ENCODE results near the gene PKD2. TPM values are rescaled to one million over a fixed set of nuclear protein-coding genes. Genes with fewer than 3 reads are reported as not detected.
A peak's percentile ranks its signal among the peaks of the same experiment; 100 is the strongest.

The PKD2 gene
- polyA plus RNA-seq, 1 donor: 31.2 TPM

DNA sequence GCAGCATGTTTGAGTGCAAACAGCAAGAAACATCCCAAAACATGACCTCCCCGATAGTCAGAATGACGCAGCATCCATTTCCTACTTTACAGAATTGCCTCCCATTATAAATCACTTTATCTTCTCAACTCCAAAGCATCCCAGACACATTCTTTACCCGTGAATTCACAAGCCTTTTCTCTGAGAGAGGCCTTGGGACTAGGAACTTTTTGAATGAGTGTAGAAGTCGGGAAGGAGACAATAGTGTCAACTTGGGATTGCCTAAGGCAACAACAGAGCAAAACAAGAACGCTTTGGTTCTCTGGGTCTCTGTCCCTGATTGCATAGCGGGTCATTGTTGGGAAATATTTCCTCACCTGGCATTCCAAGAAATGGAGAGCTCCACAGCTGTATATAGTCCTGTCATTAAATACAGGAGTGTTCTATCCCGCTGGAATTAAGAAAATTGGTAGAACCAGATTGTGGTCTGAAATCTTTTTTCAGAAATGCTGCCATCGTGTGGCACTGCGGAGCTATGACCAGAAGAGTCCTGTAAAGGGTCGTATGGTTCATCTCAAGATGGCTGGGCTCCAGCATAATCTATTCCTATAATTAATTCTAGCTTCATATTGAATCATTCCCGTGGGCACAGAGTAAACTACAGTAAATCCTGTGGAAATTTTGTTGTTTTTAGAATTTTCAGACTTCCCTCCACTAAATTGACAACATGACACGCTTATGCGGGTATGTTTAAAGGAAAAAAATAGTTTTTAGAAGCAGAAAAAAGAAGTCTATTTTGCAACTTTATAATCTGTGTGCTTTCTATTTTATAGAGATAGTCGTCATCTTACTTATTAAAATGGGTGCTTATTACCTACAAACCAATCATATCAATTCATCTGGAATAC lies 33.9 kb upstream of the PKD2 start:
- Histone ChIP-seq H3K4me3 (ENCODE audit: low read length) (no peak overlapping the region), H3K36me3 (ENCODE audit: control insufficient read depth, insufficient read depth, low read length) (no peaks in the 10 kb centered on the region), H3K9me3 (ENCODE audit: control insufficient read depth, low read depth, low read length) (no peaks in the 10 kb centered on the region), H3K27me3 (ENCODE audit: control insufficient read depth, insufficient read depth, low read length) (peaks cover 32% of the 10 kb centered on the region), H3K4me1 (ENCODE audit: control insufficient read depth, insufficient read depth, low read length) (no peaks in the 10 kb centered on the region), H3K27ac (ENCODE audit: low read length) (no peak overlapping the region)
- 25% methylated on average over 2 of the region's 14 CpGs for whole genome bisulfite sequencing (ENCODE audit: insufficient coverage, low lambda C conversion rate)
- peak; percentile 31 to 48 for DNase-seq

- H3K4me1 ChIP-seq (ENCODE audit: control insufficient read depth, insufficient read depth, low read length): no peaks in the 10 kb centered on the region
- H3K36me3 ChIP-seq (ENCODE audit: control insufficient read depth, insufficient read depth, low read length): no peaks in the 10 kb centered on the region
- no peak overlapping the region for H3K4me3 ChIP-seq (ENCODE audit: low read length)
- 93% methylated on average over 2 of the region's 6 CpGs for WGBS (ENCODE audit: insufficient coverage, low lambda C conversion rate)
- H3K9me3 ChIP-seq (ENCODE audit: control insufficient read depth, low read depth, low read length): no peaks in the 10 kb centered on the region
- no peak for DNase-seq
- peaks cover 31% of the 10 kb centered on the region for H3K27me3 ChIP-seq (ENCODE audit: control insufficient read depth, insufficient read depth, low read length)
- no peak overlapping the region for H3K27ac ChIP-seq (ENCODE audit: low read length)
Observed at GRCh38 chr4:87974856-87975462, 32.5 kb upstream of the PKD2 start.

DNA sequence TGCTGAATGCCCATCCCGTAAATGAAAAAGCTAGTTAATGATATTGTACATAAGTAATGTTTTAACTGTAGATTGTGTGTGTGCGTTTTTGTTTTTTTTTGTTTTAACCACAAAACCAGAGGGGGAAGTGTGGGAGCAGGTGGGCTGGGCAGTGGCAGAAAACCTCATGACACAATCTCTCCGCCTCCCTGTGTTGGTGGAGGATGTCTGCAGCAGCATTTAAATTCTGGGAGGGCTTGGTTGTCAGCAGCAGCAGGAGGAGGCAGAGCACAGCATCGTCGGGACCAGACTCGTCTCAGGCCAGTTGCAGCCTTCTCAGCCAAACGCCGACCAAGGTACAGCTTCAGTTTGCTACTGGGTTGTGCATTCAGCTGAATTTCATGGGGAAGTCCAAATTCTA lies 32.0 kb upstream of the PKD2 start, which contains the start of gene SPP1:
TSS of gene SPP1 (plus strand) at position 249 of the 400 bp plus-strand sequence. CDS start 1,182 bp downstream, outside the sequence.
- no peaks in the 10 kb centered on the region for H3K9me3 ChIP-seq (ENCODE audit: control insufficient read depth, low read depth, low read length)
- no CpG with 5 or more reads among the region's 8 CpGs for WGBS (ENCODE audit: insufficient coverage, low lambda C conversion rate)
- no peak within 1 kb of the TSS for H3K4me3 ChIP-seq (ENCODE audit: low read length)
- H3K27me3 ChIP-seq (ENCODE audit: control insufficient read depth, insufficient read depth, low read length): peaks cover 29% of the 10 kb centered on the region
- no peaks in the 10 kb centered on the region for H3K36me3 ChIP-seq (ENCODE audit: control insufficient read depth, insufficient read depth, low read length)
- no peaks in the 10 kb centered on the region for H3K4me1 ChIP-seq (ENCODE audit: control insufficient read depth, insufficient read depth, low read length)
- no peak for DNase-seq
- H3K27ac ChIP-seq (ENCODE audit: low read length): no peak within 1 kb of the TSS

GRCh38 chr4:87977521-87978278 lies 29.7 kb upstream of the PKD2 start:
- WGBS (ENCODE audit: insufficient coverage, low lambda C conversion rate): 89% methylated on average over 5 of the region's 5 CpGs
- no peak for DNase-seq
- Histone ChIP-seq H3K4me3 (ENCODE audit: low read length) (no peak overlapping the region), H3K9me3 (ENCODE audit: control insufficient read depth, low read depth, low read length) (peaks cover 4% of the 10 kb centered on the region), H3K27ac (ENCODE audit: low read length) (no peak overlapping the region), H3K4me1 (ENCODE audit: control insufficient read depth, insufficient read depth, low read length) (no peaks in the 10 kb centered on the region), H3K27me3 (ENCODE audit: control insufficient read depth, insufficient read depth, low read length) (peaks cover 25% of the 10 kb centered on the region), H3K36me3 (ENCODE audit: control insufficient read depth, insufficient read depth, low read length) (no peaks in the 10 kb centered on the region)

- Histone ChIP-seq H3K9me3 (ENCODE audit: control insufficient read depth, low read depth, low read length) (peaks cover 6% of the 10 kb centered on the region), H3K27me3 (ENCODE audit: control insufficient read depth, insufficient read depth, low read length) (peaks cover 19% of the 10 kb centered on the region), H3K27ac (ENCODE audit: low read length) (no peak overlapping the region), H3K4me1 (ENCODE audit: control insufficient read depth, insufficient read depth, low read length) (no peaks in the 10 kb centered on the region), H3K4me3 (ENCODE audit: low read length) (no peak overlapping the region), H3K36me3 (ENCODE audit: control insufficient read depth, insufficient read depth, low read length) (no peaks in the 10 kb centered on the region)
- WGBS (ENCODE audit: insufficient coverage, low lambda C conversion rate): no CpG with 5 or more reads among the region's 1 CpG
- no peak for DNase-seq
Observed at GRCh38 chr4:87978681-87979080, 28.8 kb upstream of the PKD2 start.

DNA sequence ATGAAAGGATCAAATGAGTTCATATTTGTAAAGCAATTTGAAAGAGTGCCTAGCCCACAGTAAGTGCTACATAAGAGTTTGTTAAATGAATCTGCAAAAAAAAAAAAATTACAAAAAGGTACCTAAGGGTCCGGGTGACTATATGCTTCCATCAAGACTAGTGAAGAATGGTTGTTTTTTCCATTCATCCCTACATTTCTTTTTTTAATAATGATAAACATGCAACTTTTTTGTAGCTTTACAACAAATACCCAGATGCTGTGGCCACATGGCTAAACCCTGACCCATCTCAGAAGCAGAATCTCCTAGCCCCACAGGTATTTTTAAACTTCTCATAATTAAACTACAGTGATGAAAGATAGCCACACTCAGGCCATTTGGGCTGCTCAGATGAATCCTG lies 27.6 kb upstream of the PKD2 start:
- Histone ChIP-seq H3K4me3 (ENCODE audit: low read length) (no peak overlapping the region), H3K27me3 (ENCODE audit: control insufficient read depth, insufficient read depth, low read length) (peaks cover 17% of the 10 kb centered on the region), H3K36me3 (ENCODE audit: control insufficient read depth, insufficient read depth, low read length) (no peaks in the 10 kb centered on the region), H3K27ac (ENCODE audit: low read length) (no peak overlapping the region), H3K4me1 (ENCODE audit: control insufficient read depth, insufficient read depth, low read length) (no peaks in the 10 kb centered on the region), H3K9me3 (ENCODE audit: control insufficient read depth, low read depth, low read length) (peaks cover 6% of the 10 kb centered on the region)
- WGBS (ENCODE audit: insufficient coverage, low lambda C conversion rate): 100% methylated on average over 1 of the region's 1 CpG
- DNase-seq: no peak

DNA sequence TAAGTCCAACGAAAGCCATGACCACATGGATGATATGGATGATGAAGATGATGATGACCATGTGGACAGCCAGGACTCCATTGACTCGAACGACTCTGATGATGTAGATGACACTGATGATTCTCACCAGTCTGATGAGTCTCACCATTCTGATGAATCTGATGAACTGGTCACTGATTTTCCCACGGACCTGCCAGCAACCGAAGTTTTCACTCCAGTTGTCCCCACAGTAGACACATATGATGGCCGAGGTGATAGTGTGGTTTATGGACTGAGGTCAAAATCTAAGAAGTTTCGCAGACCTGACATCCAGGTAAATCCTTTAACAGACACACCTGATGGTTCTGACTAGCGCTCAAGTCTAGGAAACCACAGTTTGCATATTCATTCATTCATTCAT lies 25.9 kb upstream of the PKD2 start:
- H3K4me3 ChIP-seq (ENCODE audit: low read length): no peak overlapping the region
- 100% methylated on average over 2 of the region's 8 CpGs for WGBS (ENCODE audit: insufficient coverage, low lambda C conversion rate)
- no peak for DNase-seq
- H3K27me3 ChIP-seq (ENCODE audit: control insufficient read depth, insufficient read depth, low read length): peaks cover 6% of the 10 kb centered on the region
- H3K27ac ChIP-seq (ENCODE audit: low read length): no peak overlapping the region
- H3K4me1 ChIP-seq (ENCODE audit: control insufficient read depth, insufficient read depth, low read length): no peaks in the 10 kb centered on the region
- peaks cover 6% of the 10 kb centered on the region for H3K9me3 ChIP-seq (ENCODE audit: control insufficient read depth, low read depth, low read length)
- no peaks in the 10 kb centered on the region for H3K36me3 ChIP-seq (ENCODE audit: control insufficient read depth, insufficient read depth, low read length)

- DNase-seq: no peak
- H3K4me3 ChIP-seq (ENCODE audit: low read length): no peak overlapping the region
- H3K27ac ChIP-seq (ENCODE audit: low read length): no peak overlapping the region
- WGBS (ENCODE audit: insufficient coverage, low lambda C conversion rate): 80% methylated on average over 1 of the region's 1 CpG
- no peaks in the 10 kb centered on the region for H3K36me3 ChIP-seq (ENCODE audit: control insufficient read depth, insufficient read depth, low read length)
- peaks cover 3% of the 10 kb centered on the region for H3K27me3 ChIP-seq (ENCODE audit: control insufficient read depth, insufficient read depth, low read length)
- H3K9me3 ChIP-seq (ENCODE audit: control insufficient read depth, low read depth, low read length): peaks cover 6% of the 10 kb centered on the region
- H3K4me1 ChIP-seq (ENCODE audit: control insufficient read depth, insufficient read depth, low read length): no peaks in the 10 kb centered on the region
Observed at GRCh38 chr4:87982036-87982435, 25.4 kb upstream of the PKD2 start.

GRCh38 chr4:87982446-87983010 lies 24.9 kb upstream of the PKD2 start:
- Histone ChIP-seq H3K27ac (ENCODE audit: low read length) (no peak overlapping the region), H3K36me3 (ENCODE audit: control insufficient read depth, insufficient read depth, low read length) (no peaks in the 10 kb centered on the region), H3K4me1 (ENCODE audit: control insufficient read depth, insufficient read depth, low read length) (no peaks in the 10 kb centered on the region), H3K4me3 (ENCODE audit: low read length) (no peak overlapping the region), H3K9me3 (ENCODE audit: control insufficient read depth, low read depth, low read length) (peaks cover 6% of the 10 kb centered on the region), H3K27me3 (ENCODE audit: control insufficient read depth, insufficient read depth, low read length) (peaks cover 2% of the 10 kb centered on the region)
- DNase-seq: no peak
- 90% methylated on average over 1 of the region's 13 CpGs for WGBS (ENCODE audit: insufficient coverage, low lambda C conversion rate)

DNA sequence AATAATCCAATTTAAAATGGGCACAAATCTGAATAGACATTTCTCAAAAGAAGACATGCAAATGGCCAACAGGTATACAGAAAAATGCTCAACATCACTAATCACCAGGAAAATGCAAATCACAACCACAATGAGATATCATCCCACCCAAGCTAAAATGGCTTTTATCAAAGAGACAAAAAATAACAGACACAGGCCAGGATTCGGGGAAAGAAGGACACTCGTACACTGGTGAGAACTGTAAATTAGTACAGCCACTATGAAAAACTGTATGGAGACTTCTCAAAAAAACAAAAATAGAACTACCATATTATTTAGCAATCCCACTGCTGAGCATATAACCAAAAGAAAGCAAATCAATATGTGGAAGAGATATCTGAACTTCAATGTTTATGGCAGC lies 23.4 kb upstream of the PKD2 start:
- whole genome bisulfite sequencing (ENCODE audit: insufficient coverage, low lambda C conversion rate): 92% methylated on average over 2 of the region's 2 CpGs
- H3K9me3 ChIP-seq (ENCODE audit: control insufficient read depth, low read depth, low read length): peaks cover 6% of the 10 kb centered on the region
- no peaks in the 10 kb centered on the region for H3K36me3 ChIP-seq (ENCODE audit: control insufficient read depth, insufficient read depth, low read length)
- H3K4me1 ChIP-seq (ENCODE audit: control insufficient read depth, insufficient read depth, low read length): no peaks in the 10 kb centered on the region
- H3K4me3 ChIP-seq (ENCODE audit: low read length): no peak overlapping the region
- no peak for DNase-seq
- no peaks in the 10 kb centered on the region for H3K27me3 ChIP-seq (ENCODE audit: control insufficient read depth, insufficient read depth, low read length)
- no peak overlapping the region for H3K27ac ChIP-seq (ENCODE audit: low read length)
